Fibroblast of villous mesenchyme (primary cell): ENCODE measurements around the gene MEGF9. TPM values are rescaled to one million over a fixed set of nuclear protein-coding genes. Genes with fewer than 3 reads are reported as not detected.

Source experiments
- DNase-seq: peaks from one replicate; pipeline ENCODE4 v3.0.0-alpha.2; 2010; ENCODE audit warnings: low read depth
- H3K4me3 ChIP-seq: 2 replicates; pipeline ENCODE4 v1.5.1; 2011; ENCODE audit warnings: low read depth, mild to moderate bottlenecking, low read length
- CTCF ChIP-seq: IDR thresholded peaks from 2 replicates; pipeline ENCODE4 v1.5.1; 2012; ENCODE audit warnings: low read depth, mild to moderate bottlenecking, low read length; ENCODE audit not compliant: insufficient read depth
- total RNA-seq: library from RNA; depleted of rRNA; stranded (reverse); fragments of >200 nt; gene quantifications from 2 replicates; pipeline ENCODE4 v1.2.3, GENCODE V29; 2012

The MEGF9 gene
- total RNA-seq, 1 donor, result 4.3 TPM

DNA sequence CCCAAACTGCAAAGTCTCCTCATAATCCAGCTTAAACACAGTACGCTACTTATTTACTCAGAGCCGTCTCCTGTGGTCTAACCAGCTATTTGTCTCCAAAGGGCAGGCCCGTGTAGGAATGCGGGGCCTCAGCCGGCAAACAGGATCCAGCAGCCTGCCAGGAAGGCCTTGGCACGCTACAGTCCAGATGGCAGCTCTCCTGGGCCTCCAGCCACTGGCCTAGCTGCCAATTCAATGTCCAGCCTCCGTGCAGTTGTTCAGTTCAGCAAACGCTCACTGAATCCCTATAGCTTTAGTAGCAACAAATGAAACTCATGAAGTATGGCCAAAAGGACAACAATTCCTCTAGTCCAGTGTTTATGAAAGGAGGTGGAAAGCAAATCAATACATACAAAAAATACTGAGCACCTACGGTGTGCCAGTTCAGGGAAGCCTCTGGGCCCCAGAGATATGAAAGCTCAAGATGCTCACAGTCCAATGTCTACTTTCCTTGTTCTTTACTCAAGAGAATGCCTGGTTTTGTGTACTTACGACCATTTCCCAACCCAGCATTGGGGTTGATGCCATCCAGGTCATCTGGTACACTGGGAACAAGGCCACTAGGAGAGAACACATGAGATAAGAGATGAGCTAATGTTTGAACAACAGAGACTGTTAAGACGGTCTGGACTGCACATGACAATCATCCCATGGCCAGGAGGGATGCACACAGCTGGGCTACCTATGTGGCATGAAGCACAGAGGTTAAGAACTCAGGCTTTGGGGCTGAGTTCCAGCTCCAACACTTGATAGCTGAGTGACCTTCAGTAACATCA lies 142.6 kb downstream of the MEGF9 start:
- peak; percentile 22 for DNase-seq
- H3K4me3 ChIP-seq, result no peak overlapping the region
- TF ChIP-seq CTCF, result no peak

DNA sequence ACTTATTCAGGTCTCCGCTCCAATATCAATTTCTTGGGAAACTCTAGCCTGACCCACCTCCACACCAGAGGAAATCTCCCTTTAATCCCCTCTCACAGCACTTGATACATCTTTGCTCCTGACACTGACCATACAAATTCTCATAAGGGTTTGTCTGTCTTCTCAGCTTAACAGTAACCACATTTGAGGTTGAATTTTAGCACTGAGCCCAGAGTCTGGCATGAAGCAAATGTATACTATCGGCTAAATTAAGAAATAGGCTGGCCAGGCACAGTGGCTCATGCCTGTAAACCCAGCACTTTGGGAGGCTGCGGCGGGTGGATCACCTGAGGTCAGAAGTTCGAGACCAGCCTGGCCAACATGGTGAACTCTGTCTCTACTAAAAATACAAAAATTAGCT lies 144.0 kb downstream of the MEGF9 start:
- H3K4me3 ChIP-seq, result no peak overlapping the region
- no peak for TF ChIP-seq CTCF
- no peak for DNase-seq

DNA sequence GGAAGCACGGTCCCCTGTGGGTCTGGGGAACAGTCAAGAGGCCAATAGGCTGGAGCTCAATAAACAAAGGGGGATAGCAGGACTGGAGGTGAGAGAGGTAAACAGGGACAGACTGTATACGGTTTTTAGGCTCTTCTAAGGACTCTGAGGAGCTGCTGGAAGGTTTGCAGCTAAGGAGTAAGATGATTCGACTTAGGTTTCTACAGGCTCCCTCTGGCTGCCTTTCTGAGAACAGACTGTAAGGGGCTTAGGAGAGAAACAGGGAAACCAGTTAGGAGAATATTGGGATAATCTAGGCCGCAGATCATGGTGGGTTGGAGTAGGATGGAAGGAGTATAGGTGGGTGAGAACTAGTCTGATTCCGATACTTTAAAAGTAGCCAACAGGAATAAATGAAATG lies 144.7 kb downstream of the MEGF9 start:
- no peak overlapping the region for H3K4me3 ChIP-seq
- no peak for DNase-seq
- TF ChIP-seq CTCF, result no peak

GRCh38 chr9:120568816-120569215 lies 145.5 kb downstream of the MEGF9 start:
- H3K4me3 ChIP-seq, result no peak overlapping the region
- no peak for TF ChIP-seq CTCF
- no peak for DNase-seq

GRCh38 chr9:120567874-120568273 lies 146.4 kb downstream of the MEGF9 start:
- no peak overlapping the region for H3K4me3 ChIP-seq
- TF ChIP-seq CTCF, result no peak
- DNase-seq, result no peak

- no peak overlapping the region for H3K4me3 ChIP-seq
- DNase-seq, result no peak
- TF ChIP-seq CTCF, result no peak
These were observed 147.2 kb downstream of the MEGF9 start for GRCh38 chr9:120567081-120567480.

DNA sequence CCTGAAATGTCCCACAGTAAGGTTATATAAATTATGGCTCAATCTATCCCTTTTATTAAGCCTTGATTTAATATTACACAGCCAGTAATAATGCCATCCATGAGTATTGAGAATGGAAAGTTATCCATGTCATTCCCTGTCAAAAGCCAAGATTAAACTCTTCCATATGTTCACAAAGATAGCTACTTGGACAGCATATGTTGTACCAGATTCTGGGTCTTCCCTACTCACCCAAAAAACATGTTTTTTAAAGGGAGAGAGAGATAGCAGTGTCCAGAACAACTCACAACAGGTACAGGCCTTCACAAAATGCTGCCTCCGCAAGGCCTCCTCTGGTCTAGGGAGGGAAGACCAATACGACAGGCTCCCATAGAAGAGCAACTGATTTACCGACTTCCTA lies 149.7 kb downstream of the MEGF9 start:
- no peak for DNase-seq
- H3K4me3 ChIP-seq, result no peak overlapping the region
- TF ChIP-seq CTCF, result no peak
